H1 (cell line): ENCODE measurements around the gene SENP3. TPM values are rescaled to one million over a fixed set of nuclear protein-coding genes. Genes with fewer than 3 reads are reported as not detected.

Source experiments
- EP300 ChIP-seq, 2 experiments: IDR thresholded peaks; 1 replicate in 1 of 2; 2 replicates in 1 of 2; pipeline ENCODE4 v1.6.1; 2011 to 2012; ENCODE audit warnings: low read depth in 2 of 2, low read length in 2 of 2, mild to moderate bottlenecking in 2 of 2, borderline replicate concordance in 1 of 2, inconsistent platforms in 1 of 2, moderate library complexity in 1 of 2
- FOSL1 ChIP-seq: IDR thresholded peaks from 2 replicates; pipeline ENCODE4 v1.6.1; 2011; ENCODE audit warnings: mild to moderate bottlenecking, low read depth, low read length, moderate library complexity; ENCODE audit not compliant: insufficient read depth
- PHF8 ChIP-seq: fragments of 200-600 bp; sonication (generic); conservative IDR thresholded peaks from 2 replicates; pipeline ENCODE4 v1.7.1; 2012; ENCODE audit warnings: low read depth, mild to moderate bottlenecking, inconsistent platforms, low read length, moderate library complexity
- POLR2AphosphoS5 ChIP-seq: IDR thresholded peaks from 2 replicates; pipeline ENCODE4 v1.6.1; 2011; ENCODE audit warnings: low read depth, low read length
- RAD21 ChIP-seq, 2 experiments: IDR thresholded peaks in 1 of 2; conservative IDR thresholded peaks in 1 of 2; 2 replicates each; pipeline ENCODE4 v1.6.1; 2011; ENCODE audit warnings: low read depth in 2 of 2, low read length in 2 of 2, improper control_type of control experiment in 1 of 2, inconsistent platforms in 1 of 2, mild to moderate bottlenecking in 1 of 2, moderate library complexity in 1 of 2
- RXRA ChIP-seq: IDR thresholded peaks from 2 replicates; pipeline ENCODE4 v1.6.1; 2011; ENCODE audit warnings: low read depth, mild to moderate bottlenecking, low read length, moderate library complexity; ENCODE audit not compliant: insufficient read depth
- SIX5 ChIP-seq: IDR thresholded peaks from 2 replicates; pipeline ENCODE4 v1.6.1; 2011; ENCODE audit warnings: mild to moderate bottlenecking, low read depth, low read length
- polyA plus RNA-seq, 7 experiments: library from polyadenylated mRNA; depleted of rRNA in 3 of 7; stranded (reverse) in 5 of 7; unstranded in 2 of 7; fragments of >200 nt in 5 of 7; fragments of 200-250 nt in 2 of 7; gene quantifications; 1 replicate in 5 of 7; 2 replicates in 1 of 7; 4 replicates in 1 of 7; pipeline versions ENCODE4 v1.2.1 to v1.2.3, GENCODE V29; 2011 to 2013; ENCODE audit warnings: missing spikeins in 2 of 7, mixed read lengths in 2 of 7
- total RNA-seq: library from RNA; stranded (reverse); fragmentation: NEBNext Ultra II Directional; extraction: Animal tissue kit (Norgen Biotek cat#: 25700); gene quantifications from 2 replicates; pipeline ENCODE4 v1.2.1, GENCODE V29; 2021

The SENP3 gene
- total and polyA plus RNA-seq, 2 of the 8 experiments (the other 6 are each of a cell fraction or from before 2014, with no cell fraction given) = 86.2 to 129 TPM

GRCh38 chr17:7606280-7606679 lies 44.6 kb downstream of the SENP3 start (continued):
- no peak for TF ChIP-seq SIX5
- no peak for TF ChIP-seq PHF8
- no peak for TF ChIP-seq EP300 (IDR thresholded peaks at IDR 0.05; ENCODE audit: borderline replicate concordance in 1 of 2, low read depth in 2 of 2, low read length in 2 of 2)
- no peak for TF ChIP-seq RXRA
- TF ChIP-seq POLR2AphosphoS5 = no peak
- TF ChIP-seq FOSL1 = no peak
- no peak for TF ChIP-seq RAD21 (IDR thresholded peaks at IDR 0.05 in 1 of 2, conservative IDR thresholded peaks at IDR 0.05 in 1 of 2; ENCODE audit: low read depth in 2 of 2, low read length in 2 of 2)
